Prostate gland (tissue), 2 donors: ENCODE results near the gene SNRPA1. TPM values are rescaled to one million over a fixed set of nuclear protein-coding genes. Genes with fewer than 3 reads are reported as not detected.

Source experiments
- DNase-seq: peaks from one replicate; pipeline ENCODE4 v3.0.0-alpha.2; 2019; ENCODE audit warnings: low spot score
- H3K27ac ChIP-seq, 2 donors: fragments of 200-600 bp; sonication (generic); 2 replicates each; pipeline ENCODE4 v1.5.1; 2017 to 2019
- H3K27me3 ChIP-seq: fragments of 200-600 bp; sonication (generic); replicated peaks from 2 replicates; pipeline ENCODE4 v1.5.1; 2019; ENCODE audit not compliant: insufficient read depth
- H3K36me3 ChIP-seq, 2 donors: fragments of 200-600 bp; sonication (generic); 1 replicate in 1 of 2; 2 replicates in 1 of 2; pipeline versions ENCODE4 v1.5.1 to v1.8.1; 2017 to 2019
- H3K4me1 ChIP-seq: fragments of 200-600 bp; sonication (generic); replicated peaks from 2 replicates; pipeline ENCODE4 v1.5.1; 2019
- H3K4me3 ChIP-seq, 2 donors: fragments of 200-600 bp; sonication (generic); 2 replicates each; pipeline ENCODE4 v1.5.1; 2017 to 2019
- H3K9me3 ChIP-seq: fragments of 200-600 bp; sonication (generic); 2 replicates; pipeline ENCODE4 v1.5.1; 2017
- POLR2A ChIP-seq: fragments of 450-650 bp; IDR thresholded peaks from one replicate; pipeline ENCODE4 v1.6.1; 2016; ENCODE audit warnings: antibody characterized with exemption, mild to moderate bottlenecking
- POLR2AphosphoS5 ChIP-seq: sonication (generic); formaldehyde crosslinking; IDR thresholded peaks from one replicate; pipeline ENCODE4 v1.6.1; 2017; ENCODE audit warnings: antibody characterized with exemption
- WGBS: methylation state at CpG from one replicate; pipeline ENCODE4 v1.1.5; 2018; 5-methylcytosine and 5-hydroxymethylcytosine counted together
- intact Hi-C: fragments of 100-400 bp; cut with DNase I; formaldehyde crosslinking; loops from one replicate; pipeline ENCODE4 v1.14.2; 2022
- total RNA-seq, 2 donors: library from RNA; depleted of rRNA; stranded (reverse); fragments of >200 nt; gene quantifications; one replicate each; pipeline ENCODE4 v1.1.0, GENCODE V29; 2016
- TF ChIP-seq, protein P1 (sequence below), 4 experiments: fragments of 200-600 bp in 2 of 4; fragments of 450-650 bp in 2 of 4; sonication (generic) in 2 of 4; IDR thresholded peaks; 1 replicate in 3 of 4; 2 replicates in 1 of 4; pipeline ENCODE4 v1.5.1; 2016 to 2019; ENCODE audit warnings: antibody characterized with exemption in 4 of 4, mild to moderate bottlenecking in 2 of 4, moderate library complexity in 2 of 4

The SNRPA1 gene
- total RNA-seq, 2 donors from 2014 or later: 23.6 to 55.3 TPM

DNA sequence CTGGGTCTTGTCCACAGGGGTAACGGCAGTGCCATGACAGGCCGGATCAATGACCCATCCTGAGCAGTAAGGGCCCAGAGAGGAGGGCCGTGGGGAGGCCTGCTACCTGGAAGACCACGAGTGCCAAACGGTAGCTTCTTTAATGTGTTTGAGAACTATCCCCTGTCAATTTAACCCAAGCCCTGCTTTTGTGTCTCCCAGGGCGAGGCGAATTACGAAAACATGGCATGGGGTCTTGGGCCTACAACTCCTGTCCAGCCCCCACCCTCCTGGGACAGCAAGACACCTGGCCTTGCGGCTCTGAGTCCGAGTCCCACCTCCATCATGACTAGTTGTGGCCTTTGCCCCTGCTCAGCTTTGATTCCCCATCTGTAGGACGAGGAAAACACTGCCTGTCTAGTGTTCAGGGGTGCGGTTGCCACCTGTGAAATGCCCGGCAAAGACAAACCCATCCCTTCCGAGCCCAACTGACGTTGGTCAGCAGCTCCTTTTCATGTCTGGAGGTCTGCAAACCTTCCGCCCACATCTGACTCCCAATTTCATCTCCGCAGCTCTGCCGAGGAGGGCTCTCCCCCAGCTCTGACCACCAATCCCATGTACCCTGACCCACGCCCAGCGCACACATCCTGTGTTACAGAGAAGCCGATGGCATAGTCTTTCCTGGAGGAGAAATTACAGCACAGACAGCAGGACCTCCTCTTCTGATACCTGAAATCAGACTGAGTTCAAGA is 28.9 kb upstream of the SNRPA1 start:
- H3K27ac ChIP-seq: no peak overlapping the region
- H3K9me3 ChIP-seq: no peaks in the 10 kb centered on the region
- H3K4me3 ChIP-seq: no peak overlapping the region
- no peaks in the 10 kb centered on the region for H3K27me3 ChIP-seq
- no peaks in the 10 kb centered on the region for H3K4me1 ChIP-seq
- intact Hi-C loops: no loop called here
- TF ChIP-seq, protein P1, sequence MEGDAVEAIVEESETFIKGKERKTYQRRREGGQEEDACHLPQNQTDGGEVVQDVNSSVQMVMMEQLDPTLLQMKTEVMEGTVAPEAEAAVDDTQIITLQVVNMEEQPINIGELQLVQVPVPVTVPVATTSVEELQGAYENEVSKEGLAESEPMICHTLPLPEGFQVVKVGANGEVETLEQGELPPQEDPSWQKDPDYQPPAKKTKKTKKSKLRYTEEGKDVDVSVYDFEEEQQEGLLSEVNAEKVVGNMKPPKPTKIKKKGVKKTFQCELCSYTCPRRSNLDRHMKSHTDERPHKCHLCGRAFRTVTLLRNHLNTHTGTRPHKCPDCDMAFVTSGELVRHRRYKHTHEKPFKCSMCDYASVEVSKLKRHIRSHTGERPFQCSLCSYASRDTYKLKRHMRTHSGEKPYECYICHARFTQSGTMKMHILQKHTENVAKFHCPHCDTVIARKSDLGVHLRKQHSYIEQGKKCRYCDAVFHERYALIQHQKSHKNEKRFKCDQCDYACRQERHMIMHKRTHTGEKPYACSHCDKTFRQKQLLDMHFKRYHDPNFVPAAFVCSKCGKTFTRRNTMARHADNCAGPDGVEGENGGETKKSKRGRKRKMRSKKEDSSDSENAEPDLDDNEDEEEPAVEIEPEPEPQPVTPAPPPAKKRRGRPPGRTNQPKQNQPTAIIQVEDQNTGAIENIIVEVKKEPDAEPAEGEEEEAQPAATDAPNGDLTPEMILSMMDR (IDR thresholded peaks at IDR 0.05): no peak
- TF ChIP-seq POLR2A (no peak), POLR2AphosphoS5 (no peak)
- DNase-seq: no peak
- WGBS: 91% methylated on average over 21 of the region's 21 CpGs
- H3K36me3 ChIP-seq: no peaks in the 10 kb centered on the region

DNA sequence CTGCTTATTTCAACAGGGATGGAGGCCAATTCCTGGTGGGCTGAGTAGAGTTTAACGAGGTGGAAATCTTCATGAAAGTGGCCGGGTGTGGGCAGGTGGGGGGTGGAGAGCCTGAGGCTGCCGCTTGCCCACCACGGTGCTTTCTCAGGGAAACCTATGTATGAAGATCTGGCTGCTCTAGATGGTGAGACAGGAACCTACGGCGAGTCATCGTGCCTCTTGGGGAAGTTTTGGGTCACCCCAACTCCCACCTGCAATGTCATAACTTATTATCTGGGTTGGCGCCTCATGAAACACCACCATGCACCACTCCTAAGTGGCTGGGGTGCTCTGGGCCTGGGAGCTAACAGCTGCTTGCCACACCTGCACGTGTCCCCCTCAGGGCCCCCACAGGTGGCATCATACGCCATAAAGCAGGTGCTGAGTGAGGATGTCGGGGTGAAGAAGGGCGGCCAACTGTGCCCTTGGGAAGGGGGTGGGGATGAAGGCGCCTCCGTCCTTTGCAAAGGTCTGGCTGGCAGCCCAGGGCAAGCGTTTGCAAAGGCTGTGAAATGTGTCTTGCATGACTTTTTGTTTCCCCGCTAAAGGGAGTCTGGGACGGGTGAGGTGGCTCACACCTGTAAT is 27.9 kb upstream of the SNRPA1 start:
- 89% methylated on average over 17 of the region's 17 CpGs for WGBS
- intact Hi-C loops: no loop called here

DNA sequence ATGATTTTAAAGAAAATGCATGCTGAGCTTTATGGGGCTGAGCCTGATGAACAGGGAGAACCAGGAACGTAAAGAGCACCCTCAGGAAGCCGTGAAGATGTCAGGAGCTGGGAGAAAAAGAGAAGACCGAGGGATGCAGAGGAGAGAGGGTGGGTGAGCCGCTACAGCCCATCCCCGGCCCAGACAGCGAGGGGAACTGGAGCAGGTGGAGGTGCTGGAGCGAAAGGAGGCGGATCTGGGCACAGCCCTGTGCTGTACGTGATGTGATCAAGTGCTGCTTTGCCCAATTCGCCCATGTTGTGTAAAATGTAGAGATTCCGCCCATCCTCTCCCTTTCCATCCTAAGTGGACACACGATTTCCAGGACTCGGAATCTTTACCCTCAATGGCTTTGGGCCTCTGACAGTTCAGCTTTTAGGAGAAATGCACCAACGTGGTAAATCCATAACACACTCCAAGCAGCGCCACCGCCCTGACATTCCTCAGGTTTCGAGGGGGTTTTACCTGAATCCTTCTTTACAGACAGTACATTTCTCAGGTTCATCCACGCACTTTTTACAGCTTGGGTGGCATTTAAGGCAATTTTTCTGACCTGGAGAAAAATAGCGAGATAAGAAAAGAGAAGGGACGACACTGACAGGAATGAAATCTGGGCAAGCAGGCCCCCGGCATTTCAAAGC is 27.1 kb upstream of the SNRPA1 start:
- Histone ChIP-seq H3K36me3 (no peaks in the 10 kb centered on the region), H3K4me1 (no peaks in the 10 kb centered on the region), H3K4me3 (no peak overlapping the region), H3K27me3 (no peaks in the 10 kb centered on the region), H3K9me3 (no peaks in the 10 kb centered on the region), H3K27ac (no peak overlapping the region)
- WGBS: 87% methylated on average over 21 of the region's 21 CpGs
- intact Hi-C loops: no loop called here
- TF ChIP-seq POLR2AphosphoS5: no peak
- TF ChIP-seq, protein P1 (IDR thresholded peaks at IDR 0.05): no peak
- TF ChIP-seq POLR2A: no peak
- no peak for DNase-seq

More for the DNA sequence above, 27.9 kb upstream of the SNRPA1 start:
- H3K4me1 ChIP-seq: no peaks in the 10 kb centered on the region
- TF ChIP-seq, protein P1 (IDR thresholded peaks at IDR 0.05): no peak
- TF ChIP-seq POLR2AphosphoS5 (no peak), POLR2A (no peak)
- no peak overlapping the region for H3K4me3 ChIP-seq
- no peaks in the 10 kb centered on the region for H3K27me3 ChIP-seq
- H3K36me3 ChIP-seq: no peaks in the 10 kb centered on the region
- no peaks in the 10 kb centered on the region for H3K9me3 ChIP-seq
- H3K27ac ChIP-seq: no peak overlapping the region
- no peak for DNase-seq

DNA sequence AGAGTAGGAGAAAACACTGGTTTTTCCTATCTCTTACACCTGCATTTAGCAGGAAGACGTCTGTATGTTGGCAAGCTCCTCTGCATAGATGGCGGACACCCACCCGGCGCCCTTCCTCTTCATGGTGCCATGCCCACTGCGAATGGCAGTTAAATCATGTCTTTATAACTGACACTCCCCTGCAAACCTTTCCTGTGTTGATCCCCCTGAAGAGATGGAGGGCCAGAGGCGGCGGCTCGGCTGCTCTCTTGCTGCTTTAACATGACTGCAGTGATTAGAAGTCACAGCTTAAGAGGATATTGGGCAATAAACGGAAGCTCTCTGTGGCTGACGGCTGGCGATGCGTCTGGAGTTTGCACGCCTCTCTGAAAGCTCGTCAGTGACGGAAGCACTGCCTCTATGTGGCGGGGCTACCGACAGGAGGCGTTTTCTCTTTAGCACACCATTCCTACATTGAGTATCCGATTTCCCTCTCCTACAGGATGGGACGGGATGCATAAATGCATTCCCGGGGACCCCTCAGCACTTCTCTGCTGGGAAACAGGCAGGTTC is 25.5 kb upstream of the SNRPA1 start:
- H3K4me3 ChIP-seq: no peak overlapping the region
- intact Hi-C loops: no loop called here
- H3K27me3 ChIP-seq: no peaks in the 10 kb centered on the region
- H3K9me3 ChIP-seq: no peaks in the 10 kb centered on the region
- H3K27ac ChIP-seq: no peak overlapping the region
- no peaks in the 10 kb centered on the region for H3K4me1 ChIP-seq
- H3K36me3 ChIP-seq: no peaks in the 10 kb centered on the region
- WGBS: 58% methylated on average over 21 of the region's 21 CpGs
- TF ChIP-seq, protein P1 (IDR thresholded peaks at IDR 0.05): no peak
- TF ChIP-seq POLR2A (no peak), POLR2AphosphoS5 (no peak)
- DNase-seq: no peak
